Activated T-helper 9 cell treated with anti-CD3 and anti-CD28 coated beads, Interleukin-2, amount 50 U/mL, for 16 hours (primary cell): ENCODE results near the gene MLC1.

ENCODE experiments used
- DNase-seq: peaks from one replicate; pipeline ENCODE4 v3.0.0-alpha.2; 2020; ENCODE audit warnings: low read depth

Gene MLC1

DNA sequence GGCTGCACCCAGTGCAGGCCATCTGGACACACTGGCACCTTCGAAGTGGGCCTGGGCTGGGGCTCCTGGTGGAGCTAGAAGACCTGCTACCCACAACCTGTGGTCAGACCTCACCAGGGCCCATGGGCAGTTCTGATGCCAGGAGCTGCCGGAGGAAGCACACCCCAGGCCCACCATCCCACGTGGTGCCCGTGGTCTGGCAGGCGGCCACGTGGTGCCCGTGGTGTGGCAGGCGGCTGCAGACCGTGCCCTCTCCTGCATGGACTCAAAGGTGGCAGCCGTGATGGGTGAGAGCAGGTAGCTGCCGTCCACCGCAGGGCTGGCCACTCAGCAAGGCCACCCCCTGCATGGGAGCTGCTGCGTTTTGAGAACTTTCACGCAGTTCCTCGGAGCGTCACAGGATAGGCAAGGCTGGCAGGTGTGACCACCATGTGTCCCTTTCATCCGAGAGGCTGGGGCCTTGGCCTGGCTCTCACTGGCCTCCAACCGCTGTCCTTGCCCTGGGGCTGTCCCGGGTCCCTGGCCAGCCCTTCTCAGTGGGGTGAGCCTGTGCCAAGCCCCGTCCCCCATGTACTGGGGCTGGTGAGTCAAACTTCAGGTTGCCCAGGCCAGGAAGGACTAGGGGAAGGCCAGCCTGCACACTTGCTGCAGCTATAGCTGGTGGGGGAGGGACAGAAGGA, 68.8 kb downstream of the MLC1 start:
- no peak for DNase-seq

DNA sequence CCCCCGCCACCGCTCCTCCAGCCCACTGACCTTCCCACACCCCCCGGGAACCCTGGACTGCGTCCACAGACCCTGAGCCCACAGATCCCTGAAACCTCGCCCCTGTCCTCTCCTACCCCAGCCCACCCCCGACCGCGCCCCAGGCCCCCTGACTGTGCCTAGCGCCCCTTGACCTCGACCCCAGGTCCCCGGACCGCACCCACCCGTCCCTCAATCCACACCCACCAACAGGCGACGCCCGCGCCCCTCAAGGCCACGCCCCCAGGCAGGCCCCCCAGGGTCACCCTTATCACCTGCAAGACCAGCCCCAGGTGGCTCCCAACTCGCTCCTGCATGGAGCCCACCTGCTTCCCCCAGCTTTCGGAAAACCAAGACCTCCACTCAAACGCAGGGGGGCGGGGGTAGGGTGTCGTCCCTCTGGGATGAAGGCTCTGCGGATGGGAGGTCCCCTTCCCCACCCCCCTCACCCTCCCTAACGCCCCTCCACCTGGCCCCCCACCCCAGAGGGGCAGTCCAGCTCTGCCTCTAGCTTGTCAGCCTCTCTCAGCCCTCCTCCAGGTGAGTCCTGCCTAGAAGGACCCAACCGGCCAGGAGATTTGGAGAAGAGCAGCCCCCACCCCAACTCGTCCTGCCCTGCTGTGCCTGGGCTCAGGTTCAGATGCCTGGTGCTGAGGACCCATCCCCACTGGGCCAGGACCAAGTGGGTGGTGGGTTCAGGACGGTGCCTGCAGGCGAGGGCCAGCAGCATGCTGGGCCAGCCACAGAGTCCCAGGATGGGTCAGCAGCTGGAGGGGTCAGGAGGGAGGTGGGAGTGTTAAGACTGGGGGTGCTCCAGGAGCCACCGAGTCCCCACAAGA, 69.5 kb downstream of the MLC1 start:
- DNase-seq: no peak

DNA sequence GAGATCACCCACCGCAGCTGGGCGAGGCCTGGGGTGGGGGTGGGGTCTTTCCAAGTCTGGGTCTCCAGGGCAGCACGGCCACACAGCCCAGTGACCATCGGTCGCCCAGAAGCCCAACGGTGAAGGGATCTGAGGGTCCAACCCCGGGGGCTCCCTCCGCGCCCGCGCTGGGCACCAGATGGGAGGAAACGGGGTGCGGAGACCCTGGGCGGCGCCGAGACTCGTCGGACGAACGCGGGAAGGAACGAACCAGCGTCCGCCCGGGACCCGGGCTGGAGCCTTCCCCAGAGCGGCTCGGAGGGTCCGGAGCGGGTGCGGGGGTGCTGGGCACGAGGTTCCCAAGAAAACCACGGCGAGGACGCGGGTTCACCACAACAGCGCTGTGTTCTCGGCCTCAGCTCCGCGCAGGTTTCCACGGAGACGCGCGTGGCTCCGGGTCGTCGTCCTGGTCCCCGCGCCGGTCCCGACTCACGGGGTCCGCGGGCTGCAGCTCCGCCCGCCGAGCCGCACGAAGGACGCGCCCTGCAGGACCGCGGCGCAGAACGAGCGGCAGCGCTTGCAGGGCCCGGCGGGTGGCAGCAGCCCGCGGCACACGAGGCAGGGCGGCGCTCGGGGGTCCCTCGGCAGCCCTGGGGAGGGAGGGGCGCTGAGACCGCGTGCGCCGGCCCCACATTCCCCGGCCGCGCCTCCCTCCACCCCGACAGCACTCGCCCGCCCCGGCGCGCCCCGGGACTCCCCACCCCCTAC, 70.4 kb downstream of the MLC1 start:
- no peak for DNase-seq

DNA sequence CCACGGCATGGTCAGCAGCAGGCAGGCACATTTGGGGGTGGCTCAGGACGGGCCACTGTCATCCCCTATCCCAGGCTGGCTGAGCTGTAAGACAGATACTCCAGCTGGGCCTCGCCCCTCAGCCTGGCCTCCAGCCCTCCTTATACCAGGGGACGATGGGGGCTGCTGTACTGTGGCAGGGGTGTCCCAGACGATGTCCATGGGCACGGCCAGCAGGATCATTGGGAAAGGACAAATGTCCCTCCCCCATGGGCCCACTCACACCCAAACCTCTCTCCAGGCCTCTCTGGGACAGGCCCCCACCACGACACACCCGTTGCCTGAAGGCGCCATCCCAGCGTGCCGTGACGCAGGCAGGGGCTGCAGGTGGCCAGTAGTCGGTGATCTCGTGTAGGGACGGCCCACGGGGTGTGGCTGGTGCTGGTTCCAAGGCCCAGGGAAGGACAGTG, 71.1 kb downstream of the MLC1 start:
- DNase-seq: no peak

DNA sequence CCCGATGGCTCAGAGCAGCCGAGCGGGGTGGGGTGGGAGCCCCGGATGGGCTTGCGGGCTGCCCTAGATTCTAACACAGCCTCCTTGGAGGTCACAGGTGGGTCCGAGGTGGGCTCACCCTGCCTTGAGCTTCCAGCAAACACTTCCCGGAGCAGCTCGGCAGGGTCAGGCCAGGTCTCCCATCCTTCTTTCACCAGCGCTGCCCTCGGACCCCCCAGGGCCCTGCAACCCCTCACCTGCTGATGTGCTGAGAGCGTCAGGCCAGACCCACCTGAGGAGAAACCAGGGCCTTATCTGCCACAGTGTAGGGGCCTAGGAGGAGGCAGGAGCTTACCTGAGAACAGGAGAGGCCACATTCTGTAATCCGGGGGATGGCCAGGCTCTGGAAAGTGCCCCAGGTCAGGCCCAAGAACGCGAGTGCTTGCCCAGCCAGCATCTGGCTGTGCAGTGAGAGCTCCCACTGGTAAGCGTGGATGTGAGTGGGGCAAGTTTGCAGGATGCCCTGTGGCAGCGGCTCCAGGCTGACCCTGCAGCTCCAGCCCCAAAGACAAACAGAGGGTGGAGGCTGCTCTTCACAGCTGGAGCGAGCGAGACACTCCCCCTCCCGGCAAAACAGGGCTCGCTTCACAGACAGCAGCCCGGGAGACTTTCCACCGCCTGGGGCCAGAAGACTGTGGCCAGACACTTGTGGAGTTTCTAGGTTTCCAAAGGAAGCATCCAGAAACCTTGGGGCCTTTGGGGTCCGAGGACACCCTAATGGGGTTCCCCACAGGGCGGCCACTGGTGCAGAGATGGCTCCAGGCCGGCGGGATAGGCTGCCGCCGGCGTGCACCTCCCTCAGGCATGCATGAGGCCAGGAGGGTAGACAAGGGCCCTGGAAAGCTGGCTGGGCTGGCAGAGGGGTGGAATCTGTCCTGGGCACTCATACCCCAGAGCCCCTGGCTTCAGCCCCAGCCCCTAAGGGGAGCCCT, 72.7 kb downstream of the MLC1 start, which contains the start of gene IL17REL:
IL17REL (minus strand) TSS at position 555 of the 971 bp plus-strand sequence; CDS start at position 436, 119 bp downstream.
- no peak for DNase-seq

DNA sequence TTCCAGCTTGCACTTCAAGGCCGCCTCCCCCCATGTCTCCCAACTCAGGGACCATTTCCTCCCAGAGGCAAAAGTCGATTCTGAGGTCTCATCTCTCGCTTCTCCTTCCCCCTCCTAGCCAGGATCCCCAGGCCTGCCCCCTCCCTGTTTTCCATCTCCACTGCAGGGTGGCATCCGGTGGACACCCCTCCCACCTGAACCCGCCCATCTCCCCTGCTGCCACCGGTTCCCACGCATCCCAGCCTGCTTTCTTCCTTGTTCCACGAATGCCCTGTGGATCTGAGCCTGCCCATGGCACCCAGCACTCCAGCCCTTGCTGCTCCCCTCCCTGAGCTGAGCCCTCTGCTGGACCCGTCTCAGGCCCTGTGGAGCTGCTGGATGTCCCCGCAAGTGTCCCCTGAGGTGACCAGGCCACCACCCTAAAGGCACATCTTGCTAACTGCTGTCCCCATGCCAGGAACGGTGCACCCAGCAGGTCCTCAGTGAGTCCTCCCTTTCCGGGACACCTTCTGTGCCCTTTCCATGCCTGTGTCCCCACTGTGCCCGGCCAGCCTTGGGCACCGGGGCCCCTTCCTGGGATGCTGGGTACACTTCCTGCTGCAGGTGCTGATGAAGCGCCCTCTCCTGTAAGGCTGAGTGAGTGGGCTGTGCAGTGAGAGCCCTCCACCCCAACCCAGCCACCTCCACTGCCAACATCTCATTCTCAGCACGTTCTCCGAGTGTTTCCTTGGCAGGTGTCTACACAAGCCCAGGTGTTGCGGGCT, 73.6 kb downstream of the MLC1 start:
- DNase-seq: no peak

DNA sequence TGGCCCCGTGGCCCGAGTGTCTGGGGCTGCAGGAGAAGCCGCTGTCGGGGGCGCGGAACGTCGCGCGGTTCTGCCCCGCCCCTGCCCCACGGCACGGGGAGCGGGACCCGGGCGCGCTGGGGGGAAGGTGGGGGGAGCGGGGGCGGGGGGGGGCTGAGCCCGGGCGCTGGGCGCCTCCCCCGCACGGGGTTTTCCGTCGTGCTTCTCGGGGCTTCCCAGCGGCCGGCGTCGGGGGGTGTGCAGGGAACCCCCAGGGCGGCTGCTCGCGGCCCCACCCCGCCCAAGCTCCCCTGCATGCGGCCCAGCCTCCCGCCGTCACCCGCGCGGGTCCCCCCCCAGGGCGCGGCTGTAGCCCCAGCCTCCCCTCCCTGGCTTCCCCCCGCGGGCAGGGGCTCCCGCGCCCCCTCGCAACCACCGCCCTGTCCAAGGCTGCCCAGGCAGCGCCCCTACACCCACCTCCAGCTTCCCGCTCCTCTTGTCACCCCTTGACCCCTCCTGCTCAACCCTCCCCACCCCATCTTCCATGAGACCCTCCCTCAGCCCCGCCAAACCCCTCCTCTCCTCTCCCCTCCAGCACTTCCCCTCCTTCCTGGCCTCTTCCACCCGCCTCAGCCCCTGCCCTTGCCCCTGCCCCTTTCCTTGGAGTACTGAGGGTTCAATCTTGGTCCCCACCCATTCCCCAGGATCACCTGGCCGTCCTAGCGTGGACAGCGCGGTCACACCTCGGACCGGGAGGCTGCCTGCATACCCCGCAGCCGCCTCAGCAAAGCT, 74.4 kb downstream of the MLC1 start:
- peak; percentile 58 for DNase-seq

DNA sequence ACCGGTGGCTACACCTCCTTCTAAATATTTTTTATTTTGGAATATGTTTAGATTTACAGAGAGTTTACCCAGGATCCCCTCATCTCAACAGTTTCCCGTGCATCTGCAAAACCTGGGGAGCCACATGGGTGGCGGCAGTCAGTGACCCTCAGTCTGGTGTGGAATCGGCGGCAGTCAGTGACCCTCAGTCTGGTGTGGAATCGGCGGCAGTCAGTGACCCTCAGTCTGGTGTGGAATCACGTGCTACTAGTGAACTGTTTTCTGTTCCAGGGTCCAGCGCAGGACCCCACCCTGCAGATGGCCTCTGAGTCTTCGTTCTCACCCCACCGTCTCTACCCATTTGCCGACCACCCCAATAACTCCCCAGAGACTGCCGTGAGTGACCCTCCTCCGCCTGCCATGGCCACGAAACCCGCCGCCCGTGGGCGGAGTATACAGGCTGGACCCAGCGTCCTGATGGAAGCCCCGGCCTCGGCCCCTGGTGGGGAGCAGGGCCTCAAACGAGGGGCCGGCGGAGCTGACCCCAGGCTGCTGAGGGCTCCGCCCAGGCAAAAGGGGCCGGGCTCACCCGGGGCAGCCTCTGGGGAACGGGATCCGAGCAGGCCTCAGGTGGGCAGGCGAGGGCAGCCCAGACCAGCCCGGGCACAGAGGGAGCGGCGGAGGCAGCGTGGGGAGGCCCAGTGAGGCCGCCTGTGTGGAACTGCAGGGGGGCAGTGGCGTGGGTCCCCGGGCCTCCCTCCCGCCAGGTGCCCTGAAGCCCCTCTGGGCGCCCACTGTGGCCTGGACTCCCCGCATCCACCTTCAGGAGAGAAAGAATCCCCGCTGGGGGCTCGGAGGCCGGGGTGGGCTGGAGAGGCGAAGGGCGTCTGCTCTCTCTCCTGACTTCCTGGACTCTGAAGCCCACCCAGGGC, 75.2 kb downstream of the MLC1 start:
- no peak for DNase-seq
